Stimulated activated CD8-positive, alpha-beta memory T cell treated with anti-CD3 and anti-CD28 coated beads, Interleukin-15, amount 100 ng/mL, for 1 hour (primary cell): ENCODE data around the gene SYT5.

ENCODE experiments used
- DNase-seq: peaks from one replicate; pipeline ENCODE4 v3.0.0-alpha.2; 2020; ENCODE audit warnings: low read depth

SYT5 gene

GRCh38 chr19:55145232-55145631 lies 34.9 kb downstream of the SYT5 start:
- DNase-seq: no peak

DNA sequence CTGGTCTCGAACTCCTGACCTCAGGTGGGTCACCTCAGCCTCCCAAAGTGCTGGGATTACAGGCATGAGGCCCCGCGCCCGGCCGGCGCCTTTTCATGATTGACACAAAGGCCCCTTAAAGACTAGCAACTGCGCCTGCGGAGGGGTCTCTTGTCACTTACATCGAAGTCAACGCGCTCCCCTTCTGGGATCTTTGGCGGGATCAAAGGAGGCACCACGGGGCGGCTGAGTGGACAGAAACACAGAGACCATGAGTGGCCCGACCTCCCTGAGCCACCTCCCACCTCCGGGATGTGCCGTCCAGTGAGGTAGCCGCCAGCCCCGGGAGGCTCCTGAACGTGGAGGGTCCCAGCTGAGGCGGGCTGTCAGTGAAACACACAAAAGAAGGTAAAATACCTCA lies 38.4 kb downstream of the SYT5 start:
- DNase-seq: no peak

DNA sequence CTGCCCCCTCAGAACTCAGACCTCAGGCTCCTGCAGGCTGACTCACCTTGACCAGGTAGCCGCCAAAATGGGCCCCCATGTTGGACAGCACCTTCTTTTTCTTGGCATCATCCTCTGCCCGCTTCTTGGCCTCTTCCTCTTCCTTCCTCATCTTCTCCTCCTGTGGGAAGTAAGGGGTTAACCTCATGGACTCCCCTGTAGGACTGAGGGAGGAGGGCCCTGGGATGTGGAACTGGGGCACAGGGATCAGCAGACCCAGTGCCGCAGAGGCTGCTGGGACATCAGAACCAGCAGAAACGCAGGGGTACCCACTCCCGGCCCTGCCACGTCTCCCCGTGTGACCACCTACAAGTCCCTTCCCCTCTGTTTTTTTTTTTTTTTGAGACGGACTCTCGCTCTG lies 42.2 kb downstream of the SYT5 start:
- DNase-seq: no peak

- no peak for DNase-seq
Measured at GRCh38 chr19:55136399-55137102, 43.5 kb downstream of the SYT5 start.

DNA sequence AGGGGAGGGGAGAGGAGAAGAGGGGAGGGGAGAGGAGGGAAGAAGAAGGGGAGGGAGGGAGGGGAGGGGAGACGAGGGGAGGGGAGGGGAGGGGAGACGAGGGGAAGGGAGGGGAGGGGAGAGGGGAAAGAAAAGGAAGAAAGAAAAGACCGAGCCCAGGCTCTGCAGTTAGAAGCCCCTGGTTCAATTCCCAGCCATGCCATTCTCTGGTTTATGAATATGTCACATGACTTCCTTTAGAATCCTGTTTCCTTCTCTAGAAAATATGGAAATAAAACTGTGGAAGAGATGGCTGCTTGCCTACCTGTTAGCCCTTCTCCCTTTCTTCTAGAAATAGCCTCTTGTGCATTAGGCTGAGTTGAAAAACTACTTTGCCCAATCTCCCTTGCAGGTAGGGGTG lies 45.4 kb downstream of the SYT5 start:
- DNase-seq: no peak

- no peak for DNase-seq
Measured at GRCh38 chr19:55133639-55134444, 46.2 kb downstream of the SYT5 start.

DNA sequence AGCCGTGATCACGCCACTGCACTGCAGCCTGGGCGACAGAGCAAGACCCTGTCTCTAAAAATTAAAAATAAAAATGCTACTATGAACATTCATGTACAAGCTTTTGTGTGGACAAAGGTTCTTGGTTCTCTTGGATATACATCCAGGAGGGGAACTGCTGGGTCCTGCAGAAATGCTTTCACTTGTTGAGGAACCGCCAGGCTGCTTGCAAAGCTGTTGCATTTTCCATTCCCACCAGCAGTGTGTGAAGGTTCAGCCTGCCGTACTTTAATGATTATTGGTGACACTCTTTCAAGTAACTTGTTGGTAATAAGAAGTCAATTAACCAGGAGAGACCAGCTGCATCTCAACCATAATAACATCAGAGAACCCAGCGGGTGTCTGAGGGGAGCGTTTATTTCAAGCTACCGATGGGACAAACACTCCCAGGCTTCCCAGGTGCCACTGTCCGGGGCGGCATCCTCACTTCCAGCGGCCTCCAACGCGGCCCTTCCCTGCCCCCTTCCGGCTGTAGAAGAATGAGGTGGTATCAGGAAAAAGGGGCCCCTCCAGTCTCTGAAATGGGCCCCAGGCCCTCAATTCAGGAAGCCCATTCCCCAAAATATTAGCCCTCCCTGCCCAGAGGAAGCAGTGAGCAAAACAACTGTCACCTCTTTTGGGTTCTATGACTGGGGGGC lies 47.5 kb downstream of the SYT5 start:
- no peak for DNase-seq

DNA sequence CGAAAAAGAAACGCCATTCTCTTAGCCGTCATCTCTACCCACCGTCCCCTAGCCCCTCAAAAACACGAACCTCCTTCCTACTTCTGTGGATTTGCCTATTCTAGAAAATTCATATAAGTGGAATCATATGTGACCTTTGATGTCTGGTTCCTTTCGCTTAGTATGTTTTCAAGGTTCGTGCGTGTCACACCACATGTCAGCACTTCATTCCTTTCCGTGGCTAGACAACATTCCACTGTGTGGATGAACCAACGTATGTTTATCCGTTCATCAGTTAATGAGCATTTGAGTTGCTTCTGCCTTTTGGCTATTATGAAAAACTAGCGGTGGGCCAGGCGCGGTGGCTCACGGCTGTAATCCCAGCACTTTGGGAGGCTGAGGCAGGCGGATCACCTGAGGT lies 48.7 kb downstream of the SYT5 start:
- DNase-seq: no peak
